Hematopoietic multipotent progenitor cell treated with erythropoietin and hydrocortisone succinate and interleukin-3 and kit ligand, for 15 days (in vitro differentiated cells): ENCODE data around the gene SPIN2A.
"Not testable (repeated sequence)": the region's sequence is repeated elsewhere in the genome, so short reads cannot be mapped to it uniquely, and the experiment has no call there.

Experiments
- DNase-seq: peaks from one replicate; pipeline ENCODE4 v3.0.0-alpha.2; 2015; ENCODE audit warnings: low spot score

SPIN2A gene

GRCh38 chrX:57137073-57137472, at the start of gene SPIN2A:
SPIN2A (minus strand) TSS chrX:57137397; CDS start chrX:57136597, 800 bp downstream.
- not testable (repeated sequence) for DNase-seq

GRCh38 chrX:57178605-57179004, 41.4 kb upstream of the SPIN2A start:
- DNase-seq, result no peak

- no peak for DNase-seq
Observed at GRCh38 chrX:57177070-57177469, 39.9 kb upstream of the SPIN2A start.

GRCh38 chrX:57172544-57172943, 35.3 kb upstream of the SPIN2A start:
- DNase-seq, result no peak

GRCh38 chrX:57156397-57157049, 19.3 kb upstream of the SPIN2A start:
- DNase-seq, result no peak

GRCh38 chrX:57155171-57155570, 18.0 kb upstream of the SPIN2A start:
- DNase-seq, result no peak

GRCh38 chrX:57152222-57152621, 15.0 kb upstream of the SPIN2A start:
- DNase-seq, result not testable (repeated sequence)

- DNase-seq, result no peak
Observed at GRCh38 chrX:57138674-57139073, 1.5 kb upstream of the SPIN2A start.

- no peak for DNase-seq
Observed at GRCh38 chrX:57137501-57137900, 304 bp upstream of the SPIN2A start.

GRCh38 chrX:57136589-57136988, 608 bp downstream of the SPIN2A start:
- not testable (repeated sequence) for DNase-seq

GRCh38 chrX:57135287-57135686, 1.9 kb downstream of the SPIN2A start:
- DNase-seq, result no peak

- DNase-seq, result no peak
Observed at GRCh38 chrX:57134702-57135101, 2.5 kb downstream of the SPIN2A start.

GRCh38 chrX:57133706-57134105, 3.5 kb downstream of the SPIN2A start:
- DNase-seq, result no peak

GRCh38 chrX:57133284-57133683, 3.9 kb downstream of the SPIN2A start:
- DNase-seq, result peak; percentile 33

- no peak for DNase-seq
Observed at GRCh38 chrX:57132046-57132445, 5.2 kb downstream of the SPIN2A start.

- no peak for DNase-seq
Observed at GRCh38 chrX:57121816-57122215, 15.4 kb downstream of the SPIN2A start.

GRCh38 chrX:57121162-57121755, 15.9 kb downstream of the SPIN2A start, which contains the start of gene SPIN2B:
SPIN2B (minus strand) TSS chrX:57121548.
- peak; percentile 69 for DNase-seq

GRCh38 chrX:57120619-57121161, 16.5 kb downstream of the SPIN2A start:
- DNase-seq, result not testable (repeated sequence)

GRCh38 chrX:57119416-57119815, 17.8 kb downstream of the SPIN2A start:
- no peak for DNase-seq

- DNase-seq, result not testable (repeated sequence)
Observed at GRCh38 chrX:57117566-57117965, 19.6 kb downstream of the SPIN2A start.

- no peak for DNase-seq
Observed at GRCh38 chrX:57104921-57105398, 32.2 kb downstream of the SPIN2A start.

- no peak for DNase-seq
Observed at GRCh38 chrX:57104406-57104805, 32.8 kb downstream of the SPIN2A start.

GRCh38 chrX:57103489-57103888, 33.7 kb downstream of the SPIN2A start:
- no peak for DNase-seq
